ENCODE results near the gene SNAP23. TPM values are rescaled to one million over a fixed set of nuclear protein-coding genes. Genes with fewer than 3 reads are reported as not detected.
A peak's percentile ranks its signal among the peaks of the same experiment; 100 is the strongest.

The SNAP23 gene
- total RNA-seq, 3 donors from 2014 or later: 65.3 to 97.9 (median 90.3) TPM

- Histone ChIP-seq H3K4me1 (ENCODE audit: low read depth) (peaks cover 6% of the 10 kb centered on the region), H3K9me3 (no peaks in the 10 kb centered on the region), H3K4me3 (no peak overlapping the region), H3K36me3 (ENCODE audit: low read depth) (no peaks in the 10 kb centered on the region)
- ATAC-seq (no peak), DNase-seq (no peak)
- no peak for TF ChIP-seq CTCF (IDR thresholded peaks at IDR 0.05)
- intact Hi-C loops (cut with DNase I, micrococcal nuclease): no loop called here
Measured at GRCh38 chr15:42507514-42507913, 12.1 kb downstream of the SNAP23 start.

GRCh38 chr15:42508263-42508690, 12.8 kb downstream of the SNAP23 start:
- Histone ChIP-seq H3K9me3 (no peaks in the 10 kb centered on the region), H3K36me3 (ENCODE audit: low read depth) (no peaks in the 10 kb centered on the region), H3K4me3 (no peak overlapping the region), H3K4me1 (ENCODE audit: low read depth) (peaks cover 6% of the 10 kb centered on the region)
- no peak for DNase-seq
- intact Hi-C loops (cut with DNase I, micrococcal nuclease): no loop called here
- no peak for ATAC-seq
- no peak for TF ChIP-seq CTCF (IDR thresholded peaks at IDR 0.05)

GRCh38 chr15:42510258-42511006, 15.0 kb downstream of the SNAP23 start:
- H3K36me3 ChIP-seq (ENCODE audit: low read depth): no peaks in the 10 kb centered on the region
- no peak overlapping the region for H3K4me3 ChIP-seq
- DNase-seq: no peak
- no peaks in the 10 kb centered on the region for H3K4me1 ChIP-seq (ENCODE audit: low read depth)
- intact Hi-C loops (cut with DNase I, micrococcal nuclease): no loop called here
- no peak for TF ChIP-seq CTCF (IDR thresholded peaks at IDR 0.05)
- H3K9me3 ChIP-seq: no peaks in the 10 kb centered on the region
- no peak for ATAC-seq

- DNase-seq (no peak), ATAC-seq (no peak)
- no peaks in the 10 kb centered on the region for H3K4me1 ChIP-seq (ENCODE audit: low read depth)
- H3K9me3 ChIP-seq: no peaks in the 10 kb centered on the region
- H3K36me3 ChIP-seq (ENCODE audit: low read depth): no peaks in the 10 kb centered on the region
- no peak for TF ChIP-seq CTCF (IDR thresholded peaks at IDR 0.05)
- H3K4me3 ChIP-seq: no peak overlapping the region
- intact Hi-C loops (cut with DNase I, micrococcal nuclease): no loop called here
Measured at GRCh38 chr15:42511007-42511391, 15.6 kb downstream of the SNAP23 start.

- ATAC-seq (peak; percentile 17), DNase-seq (no peak)
- H3K4me1 ChIP-seq (ENCODE audit: low read depth): no peaks in the 10 kb centered on the region
- intact Hi-C loops (cut with DNase I, micrococcal nuclease): no loop called here
- H3K4me3 ChIP-seq: no peak overlapping the region
- H3K9me3 ChIP-seq: no peaks in the 10 kb centered on the region
- no peak for TF ChIP-seq CTCF (IDR thresholded peaks at IDR 0.05)
- H3K36me3 ChIP-seq (ENCODE audit: low read depth): peaks cover 9% of the 10 kb centered on the region
Measured at GRCh38 chr15:42523331-42523730, 27.9 kb downstream of the SNAP23 start.
